ENCODE measurements around the gene COG7.
"Not testable (repeated sequence)": the region's sequence is repeated elsewhere in the genome, so short reads cannot be mapped to it uniquely, and the experiment has no call there.

Gene COG7

DNA sequence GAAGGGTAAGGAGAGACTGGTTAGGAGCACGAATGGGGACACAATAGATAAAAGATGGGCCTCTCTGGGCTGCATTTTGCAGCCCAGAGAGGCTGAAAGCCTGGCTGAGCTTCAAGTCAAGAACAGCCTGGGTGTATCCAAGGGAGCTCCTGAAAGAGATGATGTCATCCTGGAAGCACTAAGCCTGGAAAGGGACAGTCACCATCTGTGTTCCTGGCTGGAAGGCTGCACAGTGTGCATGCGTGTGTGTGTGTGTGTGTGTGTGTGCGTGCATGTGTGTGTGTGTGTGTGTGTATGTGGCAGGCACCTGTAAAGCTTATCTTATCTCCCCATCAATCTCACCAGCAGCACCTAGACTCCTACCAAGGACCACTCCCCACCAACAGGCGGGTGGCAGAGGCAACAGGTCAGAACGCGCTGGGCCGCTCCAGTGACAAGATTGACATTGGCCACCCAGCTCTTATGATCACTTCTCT, 44.1 kb downstream of the COG7 start:
- DNase-seq = no peak

DNA sequence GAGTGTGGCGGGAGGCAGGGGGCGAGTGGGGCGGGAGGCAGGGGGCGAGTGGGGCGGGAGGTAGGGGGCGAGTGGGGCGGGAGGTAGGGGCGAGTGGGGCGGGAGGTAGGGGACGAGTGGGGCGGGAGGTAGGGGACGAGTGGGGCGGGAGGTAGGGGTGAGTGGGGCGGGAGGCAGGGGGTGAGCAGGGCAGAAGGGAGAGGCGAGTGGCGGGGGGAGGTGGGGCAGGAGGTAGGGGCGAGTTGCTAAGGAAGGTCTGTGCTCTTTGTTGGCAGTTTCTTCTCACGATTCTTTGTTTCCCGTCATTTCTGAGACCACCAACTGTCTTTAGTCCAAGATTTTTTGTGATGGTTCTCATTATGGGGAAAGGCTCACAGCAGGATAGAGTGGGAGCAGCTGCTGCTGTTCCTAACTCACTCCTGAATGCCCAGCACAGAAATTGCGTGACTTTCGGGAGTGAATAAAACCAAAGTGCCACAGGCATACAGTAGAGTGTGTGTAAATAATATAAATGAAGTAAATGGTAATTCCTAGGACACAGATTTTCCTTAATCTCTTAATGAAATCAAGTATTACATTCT, 44.7 kb downstream of the COG7 start:
- no peak for DNase-seq

DNA sequence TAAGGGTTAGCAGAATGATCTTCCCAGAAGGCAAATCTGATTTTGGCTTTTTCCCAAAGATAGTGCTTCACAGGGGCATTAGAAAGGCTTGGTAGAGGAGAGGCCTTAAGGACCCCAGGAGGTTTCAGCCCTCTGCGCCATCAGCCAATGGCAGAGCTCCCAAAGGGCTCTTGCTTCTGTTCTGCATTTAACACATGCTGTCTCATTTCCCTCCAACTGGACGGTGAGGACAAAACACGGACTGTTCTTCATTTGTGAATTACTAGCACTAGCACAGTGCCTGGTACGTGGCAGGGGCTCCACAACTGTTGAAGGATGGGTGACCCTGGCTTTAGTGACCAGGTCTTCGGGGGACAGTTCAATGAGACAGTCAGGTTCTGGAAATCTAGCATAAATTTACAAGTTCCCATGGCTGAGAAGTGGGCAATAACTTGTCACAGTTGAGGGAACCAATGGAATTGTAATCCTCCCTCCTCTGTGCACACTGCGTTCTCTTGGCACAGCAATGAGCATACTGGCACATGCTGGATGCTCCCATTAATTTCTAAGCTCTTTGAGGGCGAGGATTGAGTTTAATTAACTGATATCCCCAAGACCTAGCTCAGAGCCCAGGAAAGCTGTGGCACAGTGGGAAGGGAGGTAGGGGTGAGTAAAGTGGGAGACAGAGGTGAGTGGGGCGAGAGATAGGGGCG, 45.4 kb downstream of the COG7 start:
- DNase-seq = no peak

DNA sequence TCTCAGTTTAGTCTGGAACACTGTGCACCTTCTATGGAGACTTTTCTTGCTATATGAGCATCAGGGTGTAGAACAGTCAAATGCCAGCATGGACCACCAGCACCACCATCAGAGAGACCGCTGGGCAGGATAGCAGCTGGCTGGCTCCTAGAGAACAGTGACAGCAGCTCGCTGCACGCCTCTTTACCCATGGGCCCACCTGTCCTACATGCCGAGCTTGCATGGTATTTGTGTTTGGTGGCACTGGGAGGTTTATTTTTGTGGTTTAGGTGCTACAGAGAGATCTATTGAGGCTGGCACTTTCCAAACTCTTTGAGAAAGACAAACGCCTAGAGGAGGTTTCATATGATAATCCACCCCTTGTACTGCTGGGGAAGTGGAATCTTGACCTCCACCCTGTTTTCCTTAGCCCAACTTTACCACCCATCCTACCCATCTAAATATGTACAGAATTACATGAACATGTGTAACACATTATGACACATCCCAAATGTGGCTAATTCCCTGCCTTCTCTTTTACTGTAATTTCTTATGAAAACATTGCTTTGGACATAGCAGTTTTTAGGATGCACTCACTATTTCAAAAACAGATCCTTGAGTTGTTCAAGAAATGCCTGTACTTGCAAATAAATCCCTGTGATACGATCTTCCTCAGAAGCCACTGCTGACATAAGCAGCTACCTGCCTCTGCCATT, 46.3 kb downstream of the COG7 start:
- DNase-seq = no peak

DNA sequence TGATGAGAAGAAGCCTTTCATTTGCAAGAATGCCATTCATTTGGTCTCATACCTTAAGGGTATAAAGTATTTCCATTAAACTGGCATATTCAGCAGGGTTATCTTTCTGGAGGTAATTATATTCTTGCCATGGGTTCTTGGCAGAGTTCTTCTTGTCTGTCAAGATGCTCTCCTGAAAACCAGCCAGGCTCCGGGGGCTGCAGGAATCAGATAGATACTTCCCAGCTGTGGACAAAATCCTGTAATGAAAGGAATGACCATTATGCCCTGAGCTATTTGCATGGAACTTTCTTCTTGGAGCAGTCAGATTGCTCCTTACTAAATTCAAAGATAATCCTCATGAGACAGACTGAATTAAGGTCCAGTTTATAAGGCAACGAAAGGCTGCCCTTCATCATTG, 47.0 kb downstream of the COG7 start:
- DNase-seq = no peak

DNA sequence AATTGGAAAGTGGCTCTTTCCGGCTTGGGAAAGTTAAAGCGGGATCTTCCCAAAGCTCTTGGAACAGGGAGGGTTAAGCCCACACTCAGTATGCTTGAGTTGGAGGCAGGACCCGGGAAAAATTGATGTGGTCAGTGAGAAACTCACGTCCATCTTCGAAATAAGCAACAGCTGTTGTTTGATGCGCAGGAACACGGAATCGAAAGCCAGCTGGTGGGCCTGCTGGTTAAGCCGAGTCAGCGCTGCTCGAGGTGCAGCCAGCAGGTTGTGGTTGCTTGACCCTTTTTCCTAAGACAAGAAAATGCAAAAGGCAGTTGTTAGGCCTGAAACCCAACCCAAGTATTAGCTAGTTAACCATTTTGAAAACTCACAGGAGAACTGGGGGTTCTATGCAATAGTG, 49.4 kb downstream of the COG7 start:
- no peak for DNase-seq

DNA sequence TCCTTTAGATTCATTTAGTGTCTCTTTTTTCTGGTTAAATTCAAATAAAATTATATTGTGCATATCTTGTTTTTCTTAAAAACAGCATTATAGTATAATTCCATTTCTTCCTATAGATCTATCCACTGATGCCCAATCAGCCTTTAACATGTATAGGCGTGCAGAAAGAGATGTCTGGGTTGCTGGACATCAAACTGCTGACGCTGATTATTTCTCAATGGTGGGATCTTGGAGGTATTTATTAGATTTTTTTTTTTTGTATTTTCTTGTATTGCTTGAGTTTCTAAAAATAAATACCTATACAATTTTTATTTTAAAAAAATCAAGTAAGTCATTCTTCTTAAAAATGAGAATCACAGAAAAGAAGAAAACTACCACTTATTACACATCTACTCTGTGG, 50.9 kb downstream of the COG7 start:
- DNase-seq = no peak

DNA sequence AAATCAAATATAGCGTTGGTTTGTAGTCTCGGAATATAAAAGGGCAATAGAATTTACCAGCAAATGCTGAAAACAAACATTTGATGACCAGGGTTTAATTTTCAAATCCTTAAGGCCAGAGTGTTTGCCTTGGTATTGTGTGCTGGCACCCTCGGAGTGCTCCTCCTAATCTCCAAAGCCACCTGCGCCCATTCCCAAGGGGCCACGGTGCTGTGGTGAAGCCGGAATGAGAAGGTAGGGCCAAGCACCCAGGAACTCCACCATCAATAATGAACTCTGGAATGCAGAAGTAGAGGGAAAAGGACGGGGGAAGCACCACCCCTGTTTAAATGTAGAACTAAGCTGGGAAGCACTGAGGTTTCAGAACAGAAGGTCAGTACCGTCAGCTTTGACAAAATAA, 51.9 kb downstream of the COG7 start:
- no peak for DNase-seq

DNA sequence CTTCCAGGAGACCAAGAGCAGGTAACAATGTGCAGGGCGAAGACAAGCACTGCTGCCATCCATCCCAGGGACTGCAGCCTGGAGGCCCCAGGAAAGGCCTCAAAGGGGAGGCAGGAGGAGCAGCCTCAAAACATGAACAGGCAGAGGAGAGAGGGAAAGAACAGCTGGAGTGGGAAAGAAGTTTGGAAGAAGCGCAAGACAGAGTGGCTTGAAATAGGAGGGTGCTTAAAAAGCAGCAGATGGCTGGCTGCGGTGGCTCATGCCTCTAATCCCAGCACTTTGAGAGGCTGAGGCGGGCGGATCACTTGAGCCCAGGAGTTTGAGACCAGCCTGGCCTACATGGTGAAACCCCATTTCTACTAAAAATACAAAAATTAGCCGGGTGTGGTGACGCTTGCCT, 52.5 kb downstream of the COG7 start:
- not testable (repeated sequence) for DNase-seq

DNA sequence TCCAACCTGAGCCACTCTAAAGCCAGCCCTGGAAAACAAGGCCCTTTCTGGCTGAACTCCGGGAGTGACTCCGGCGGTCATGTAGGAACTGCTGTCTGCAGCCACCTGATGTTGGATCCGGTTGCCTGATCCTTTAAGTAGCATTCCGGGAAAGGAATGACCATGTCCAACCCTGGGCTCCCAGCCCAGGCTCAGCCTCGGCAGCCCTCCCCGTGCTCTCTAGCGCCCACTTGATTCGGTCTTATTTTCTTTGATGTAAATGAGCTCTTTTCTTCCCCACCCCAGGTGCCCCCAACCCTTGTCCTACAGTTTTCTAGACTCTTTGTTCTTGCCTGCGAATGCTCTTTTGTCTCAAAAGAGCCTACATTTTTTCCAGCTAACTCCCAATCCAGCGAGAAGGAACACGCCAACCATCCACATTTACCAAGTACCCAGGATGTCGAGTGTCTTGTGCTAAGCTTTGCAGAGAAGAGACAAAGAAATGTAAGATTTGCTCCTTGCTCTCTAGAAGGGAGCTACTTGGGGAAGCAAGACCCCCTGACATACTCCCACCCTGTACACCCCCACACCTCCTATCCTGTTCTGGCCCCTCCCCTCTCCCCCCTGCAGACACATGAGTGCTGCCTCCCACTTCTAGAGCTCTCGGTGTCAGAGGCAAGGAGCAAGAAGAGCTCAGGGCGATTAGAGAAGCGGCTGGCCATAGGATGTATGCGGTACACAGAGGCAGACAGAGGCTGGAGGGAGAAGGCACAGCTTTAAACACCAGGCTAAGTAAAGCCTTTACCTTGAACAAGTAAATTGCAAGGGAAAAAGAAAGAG, 53.8 kb downstream of the COG7 start:
- no peak for DNase-seq

DNA sequence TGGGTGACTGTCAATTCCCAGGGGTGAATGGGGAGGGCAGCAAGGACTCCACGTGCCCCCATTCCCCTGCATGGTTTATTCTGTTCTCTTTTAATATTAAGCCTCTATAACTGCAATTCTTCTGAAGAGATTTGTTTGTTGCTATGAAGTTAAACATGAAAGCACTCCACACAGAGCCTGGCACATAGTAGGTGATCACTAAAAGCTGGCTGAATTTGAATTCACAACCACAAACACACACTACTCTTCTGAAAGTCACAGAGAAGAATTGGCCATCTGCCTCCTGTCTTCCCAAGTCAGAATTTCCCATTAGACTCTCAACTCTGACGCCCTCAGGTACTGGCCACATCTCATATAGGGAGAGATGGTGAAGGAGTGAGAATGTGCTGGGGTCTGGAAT, 55.5 kb downstream of the COG7 start:
- no peak for DNase-seq

DNA sequence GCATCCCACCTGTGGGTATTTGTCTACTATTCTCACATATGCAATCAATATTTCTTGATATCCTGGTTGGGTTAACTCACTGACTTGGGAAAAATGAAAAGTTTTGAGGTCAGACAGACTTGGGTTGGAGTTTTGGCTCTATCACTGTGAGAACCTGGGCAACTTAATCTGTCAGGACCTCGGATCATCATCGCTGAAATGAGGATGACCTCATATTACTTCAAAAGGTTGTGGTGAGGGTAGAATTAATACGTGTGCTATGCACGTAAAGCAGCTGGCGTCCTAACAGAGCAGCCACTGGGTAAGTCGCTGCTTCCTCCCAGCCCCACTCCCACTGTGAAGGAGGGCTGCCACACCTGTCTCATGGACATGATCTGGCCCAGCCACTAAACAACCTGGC, 57.3 kb downstream of the COG7 start:
- no peak for DNase-seq

DNA sequence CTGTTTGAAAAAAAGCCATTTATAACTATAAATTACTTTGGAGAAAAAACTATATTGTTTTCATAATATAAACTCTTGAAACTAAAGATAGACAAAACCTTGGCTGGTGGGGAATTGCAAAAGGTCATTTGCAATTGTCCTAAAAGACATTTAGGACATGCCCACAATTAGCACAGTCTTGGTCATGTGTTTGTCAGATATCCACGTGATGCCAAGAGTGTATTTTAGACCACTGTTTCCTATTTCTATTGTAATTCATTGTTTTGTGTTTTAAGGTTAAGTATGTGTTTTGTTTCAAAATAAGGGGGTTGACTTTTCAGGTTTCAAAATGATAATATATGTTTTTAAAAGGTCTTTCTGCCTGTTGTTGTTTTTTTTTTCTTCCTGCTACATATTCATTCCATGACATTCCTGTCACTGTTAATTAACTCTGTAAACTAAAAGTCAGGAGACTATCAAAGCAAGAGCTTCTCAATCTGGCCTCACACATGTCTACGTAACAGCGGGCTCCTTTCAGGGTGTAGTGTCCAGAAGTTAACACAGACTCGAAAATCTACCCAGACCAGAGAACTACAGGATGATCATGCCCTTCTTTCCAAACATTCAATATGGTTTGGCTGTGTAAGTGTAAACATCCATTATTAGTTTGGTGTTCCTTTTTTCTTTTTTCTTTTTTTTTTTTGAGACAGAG, 58.7 kb downstream of the COG7 start:
- DNase-seq = no peak

DNA sequence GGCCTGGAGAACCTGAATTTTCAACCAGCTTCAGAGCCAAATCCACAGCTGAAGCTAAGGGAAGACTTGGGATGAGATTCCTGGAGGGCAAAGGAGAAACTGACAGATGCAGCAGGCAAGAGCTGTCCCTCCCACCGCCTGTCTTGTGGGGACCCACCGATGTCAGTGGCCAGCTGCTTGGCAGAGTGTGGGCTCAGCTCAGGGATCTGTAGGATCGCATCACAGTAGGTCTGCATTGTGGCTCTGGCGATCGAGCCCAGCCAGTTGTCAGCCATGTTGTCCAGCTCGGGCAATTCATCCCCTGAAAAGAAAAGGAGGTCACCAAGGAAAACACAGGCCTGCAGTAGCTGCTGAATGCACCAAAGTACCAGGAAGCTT, 60.8 kb downstream of the COG7 start:
- DNase-seq = no peak

DNA sequence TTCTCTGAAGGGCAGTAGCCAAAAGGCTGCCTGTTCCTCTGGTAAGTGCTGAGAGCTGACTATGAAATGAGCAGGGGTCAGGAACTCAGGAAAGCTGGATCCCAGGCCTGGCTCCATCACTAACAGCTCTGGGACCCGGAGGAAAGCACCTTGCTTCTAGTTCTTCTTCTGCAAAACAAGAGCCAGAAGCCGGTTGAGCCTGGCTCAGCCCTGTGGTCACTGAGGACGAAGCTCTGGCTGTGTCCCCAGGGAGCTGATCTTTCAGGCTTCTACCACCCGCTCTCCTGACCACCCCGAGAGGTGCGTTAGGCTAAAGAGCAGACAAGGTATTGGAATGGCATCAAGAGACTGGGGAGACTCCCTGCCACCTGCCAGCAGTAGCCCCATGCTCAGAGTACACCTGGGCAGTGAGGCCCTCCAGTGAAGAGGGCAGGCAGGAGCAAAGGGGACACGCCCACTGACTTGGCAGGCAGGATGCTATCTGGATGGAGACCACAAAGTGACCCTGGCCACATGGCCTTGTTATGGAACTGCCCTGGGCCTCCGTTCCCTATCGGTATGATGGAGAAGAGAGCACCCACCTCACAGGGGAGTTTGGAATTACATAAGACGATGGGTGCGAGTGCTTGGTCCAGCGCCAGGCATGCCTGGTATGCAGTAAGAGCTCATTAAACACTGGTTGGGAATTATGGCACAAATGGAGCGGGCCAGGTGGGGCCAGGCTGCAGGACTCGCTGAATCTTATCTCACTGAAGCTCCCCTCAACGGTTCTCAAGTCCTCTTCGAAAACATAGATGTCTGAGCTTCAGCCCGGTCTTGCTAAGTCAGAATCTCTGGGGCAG, 61.4 kb downstream of the COG7 start:
- DNase-seq = no peak

DNA sequence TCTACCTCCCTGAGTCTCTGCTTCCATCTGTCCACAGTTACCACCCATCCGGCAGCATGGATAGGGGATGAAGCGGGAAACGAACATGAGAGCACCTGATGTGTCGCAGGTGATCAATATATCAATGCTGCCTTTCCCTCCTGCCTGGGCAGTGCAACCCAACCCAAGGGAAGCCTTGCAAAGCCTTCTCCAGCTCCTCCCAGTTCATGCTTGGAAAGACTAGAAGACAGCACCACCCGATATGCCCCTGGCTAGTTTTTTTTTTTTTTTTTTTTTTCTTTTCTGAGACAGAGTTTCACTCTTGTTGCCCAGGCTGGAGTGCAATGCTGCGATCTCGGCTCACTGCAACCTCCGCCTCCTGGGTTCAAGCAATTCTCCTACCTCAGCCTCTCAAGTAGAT, 63.1 kb downstream of the COG7 start:
- DNase-seq = not testable (repeated sequence)

DNA sequence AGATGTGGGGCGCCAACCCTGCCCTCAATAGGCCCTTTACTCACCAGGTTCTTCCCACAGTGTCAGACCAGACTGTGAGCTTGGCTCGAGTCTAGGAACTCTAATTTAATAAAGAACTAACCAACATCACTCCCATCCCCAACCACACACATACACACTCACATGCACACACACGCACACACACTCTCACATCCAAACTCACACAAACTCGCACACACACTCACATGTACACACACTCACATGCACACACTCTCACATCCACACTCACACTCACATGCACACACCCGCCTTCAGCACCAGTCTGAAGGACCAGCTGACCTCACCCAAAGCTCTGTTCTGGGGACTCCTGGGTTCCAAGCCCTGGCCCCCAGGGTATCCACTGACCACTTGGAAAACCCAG, 63.8 kb downstream of the COG7 start:
- DNase-seq = no peak

DNA sequence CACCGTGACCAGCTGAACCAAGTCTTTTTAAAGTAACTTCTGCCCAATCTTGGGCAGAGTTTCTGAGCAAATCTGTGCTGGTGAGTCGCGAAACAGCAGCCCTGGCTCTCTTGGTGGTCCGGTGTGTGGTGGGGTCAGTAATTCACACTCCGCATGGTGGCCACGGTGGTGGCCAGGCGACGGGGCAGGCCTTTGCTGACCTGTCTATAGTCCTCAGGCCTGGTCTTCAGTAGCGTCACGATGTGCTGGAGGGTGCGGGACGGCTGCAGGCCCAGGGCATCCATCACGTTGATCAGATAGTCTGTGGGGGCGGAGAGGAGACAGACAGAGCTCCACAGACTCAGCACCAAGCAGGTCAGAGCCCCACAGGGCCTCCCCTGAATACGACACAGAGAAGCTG, 64.2 kb downstream of the COG7 start:
- DNase-seq = no peak

DNA sequence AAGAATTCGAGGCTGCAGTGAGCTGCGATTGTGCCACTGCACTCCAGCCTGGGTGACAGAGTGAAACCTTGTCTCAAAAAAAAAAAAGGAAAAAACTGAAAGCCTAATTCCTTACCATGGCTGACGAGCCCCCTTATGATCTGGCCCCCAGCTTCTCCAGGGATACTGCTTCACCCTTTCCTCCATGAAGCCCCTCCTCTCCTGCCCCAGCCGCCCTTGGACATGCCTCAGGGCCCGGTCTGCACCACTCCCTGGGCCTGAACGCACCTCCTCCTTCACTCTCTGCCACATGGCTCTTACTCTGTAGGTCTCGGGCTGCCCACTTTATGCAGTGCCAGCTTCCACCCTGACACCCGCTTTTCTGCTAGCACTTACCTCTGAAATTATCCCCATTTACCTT, 65.3 kb downstream of the COG7 start:
- DNase-seq = no peak

DNA sequence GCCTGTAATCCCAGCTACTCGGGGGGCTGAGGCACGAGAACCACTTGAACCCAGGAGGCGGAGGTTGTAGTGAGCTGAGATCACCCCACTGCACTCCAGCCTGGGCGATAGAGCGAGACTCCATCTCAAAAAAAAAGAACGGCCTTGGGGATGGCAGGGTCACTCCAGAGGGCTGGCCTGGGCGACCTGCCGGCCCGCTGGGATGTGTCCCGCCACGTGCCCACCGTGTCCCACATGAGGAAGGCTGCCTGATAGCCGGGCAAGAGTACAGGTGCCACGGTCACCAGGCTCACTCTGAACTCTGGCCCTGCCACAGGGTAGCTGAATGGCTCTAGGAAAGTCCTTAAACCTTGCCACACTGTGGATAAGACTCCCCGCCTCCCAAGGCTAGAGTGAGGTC, 67.5 kb downstream of the COG7 start:
- DNase-seq = no peak

DNA sequence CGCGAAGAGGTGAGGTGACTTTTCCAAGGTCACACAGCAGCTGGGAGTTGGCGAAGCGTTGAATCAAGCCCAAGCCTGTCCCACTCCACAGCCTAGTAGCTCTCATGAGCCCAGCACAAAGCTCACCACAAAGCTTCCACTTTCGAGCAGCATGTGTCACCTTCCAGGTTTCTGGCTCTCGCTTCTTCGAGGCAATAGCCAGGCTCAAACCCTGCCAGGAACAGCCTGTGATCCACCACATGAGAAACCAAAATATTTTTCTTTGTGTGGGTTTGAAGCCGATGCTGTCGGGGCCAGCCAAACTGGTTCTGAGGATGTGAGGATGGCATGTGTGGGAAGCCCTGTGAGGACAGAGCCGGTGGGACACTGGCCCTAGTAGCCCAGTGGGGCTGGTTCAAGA, 68.1 kb downstream of the COG7 start:
- DNase-seq = no peak

DNA sequence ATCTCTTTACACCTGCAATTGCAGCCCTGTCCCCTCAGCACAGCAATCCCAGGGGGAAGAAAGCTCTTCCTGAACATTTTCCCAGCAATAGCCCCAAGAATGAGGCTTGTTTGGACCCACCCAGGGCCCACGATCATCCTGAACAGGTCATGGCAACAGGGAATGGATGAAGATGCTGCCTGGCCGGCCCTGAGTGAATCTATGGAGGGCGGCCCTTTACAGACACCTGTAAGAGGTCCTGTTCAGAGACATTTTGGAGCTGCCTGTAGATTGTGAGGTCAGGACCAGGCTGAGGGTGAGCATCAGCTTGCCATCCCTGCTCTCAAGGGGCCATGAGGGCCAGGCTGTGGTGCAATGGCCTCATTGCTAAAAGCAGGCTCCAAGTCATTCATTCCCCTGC, 69.1 kb downstream of the COG7 start:
- no peak for DNase-seq
